Measurements from ENCODE around the gene TCERG1L. TPM values are rescaled to one million over a fixed set of nuclear protein-coding genes. Genes with fewer than 3 reads are reported as not detected.
"Not testable (repeated sequence)": the region's sequence is repeated elsewhere in the genome, so short reads cannot be mapped to it uniquely, and the experiment has no call there.

TCERG1L gene
- total RNA-seq, 1 experiment from 2014 or later, result 0.27 TPM

DNA sequence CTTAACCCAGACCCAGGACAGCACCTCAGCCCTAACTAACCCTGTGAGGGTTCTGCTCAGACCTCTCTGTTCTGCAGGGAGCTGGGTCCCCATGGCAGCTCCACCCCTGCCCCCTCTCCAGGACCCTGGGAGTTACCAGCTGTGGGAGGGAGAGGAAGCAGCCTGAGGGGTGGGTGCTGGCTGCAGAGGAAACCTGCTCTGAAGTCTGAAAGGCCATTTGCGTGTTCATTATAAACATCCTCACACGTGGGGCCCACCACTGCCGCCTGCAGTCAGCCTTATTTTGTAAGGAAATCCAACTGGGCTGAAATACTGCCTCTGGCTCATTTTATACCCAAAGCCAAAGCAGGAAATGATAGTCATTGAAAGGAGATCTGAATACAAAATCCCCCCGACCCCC is 195.7 kb downstream of the TCERG1L start:
- no peak for DNase-seq (ENCODE audit: extremely low read depth, low read depth)

DNA sequence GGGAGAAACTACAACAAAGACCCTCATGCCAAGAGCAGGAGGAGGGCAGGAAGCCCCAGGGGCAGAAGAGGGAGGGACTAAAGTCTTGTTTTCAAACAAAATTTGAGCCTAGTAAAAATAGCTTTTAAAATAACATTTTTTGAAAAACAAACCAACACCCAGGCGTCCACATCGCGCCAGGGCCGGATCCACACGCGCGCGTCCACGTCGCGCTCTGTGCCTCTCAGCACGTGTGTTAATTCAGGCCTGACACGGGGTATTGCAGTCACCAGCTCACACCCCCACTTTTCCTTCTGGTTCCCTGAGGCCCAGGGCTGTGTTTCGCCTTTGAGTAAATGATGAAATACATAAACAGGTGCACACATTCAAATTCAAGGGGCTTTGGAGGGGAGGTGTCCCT is 196.2 kb downstream of the TCERG1L start:
- DNase-seq (ENCODE audit: extremely low read depth, low read depth), result no peak

DNA sequence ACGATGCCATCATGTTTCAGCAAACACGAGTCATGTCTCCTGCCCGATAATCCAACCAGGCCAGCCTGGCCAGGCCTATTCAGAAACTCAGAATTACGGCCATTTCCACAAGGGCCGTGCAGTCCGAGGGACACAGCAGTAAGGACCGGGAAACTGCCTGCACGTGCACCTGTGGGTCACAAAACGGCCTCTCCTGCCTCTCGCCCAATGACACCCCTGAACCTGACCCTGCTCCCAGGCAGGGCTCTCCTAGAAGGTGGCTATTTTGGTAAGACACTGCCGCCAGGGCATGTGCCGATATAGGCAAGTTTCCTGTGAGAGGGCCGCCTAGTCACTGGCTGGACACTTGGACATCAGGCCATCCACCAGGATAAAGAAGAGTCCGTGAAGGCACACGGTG is 196.7 kb downstream of the TCERG1L start:
- DNase-seq (ENCODE audit: extremely low read depth, low read depth), result no peak

DNA sequence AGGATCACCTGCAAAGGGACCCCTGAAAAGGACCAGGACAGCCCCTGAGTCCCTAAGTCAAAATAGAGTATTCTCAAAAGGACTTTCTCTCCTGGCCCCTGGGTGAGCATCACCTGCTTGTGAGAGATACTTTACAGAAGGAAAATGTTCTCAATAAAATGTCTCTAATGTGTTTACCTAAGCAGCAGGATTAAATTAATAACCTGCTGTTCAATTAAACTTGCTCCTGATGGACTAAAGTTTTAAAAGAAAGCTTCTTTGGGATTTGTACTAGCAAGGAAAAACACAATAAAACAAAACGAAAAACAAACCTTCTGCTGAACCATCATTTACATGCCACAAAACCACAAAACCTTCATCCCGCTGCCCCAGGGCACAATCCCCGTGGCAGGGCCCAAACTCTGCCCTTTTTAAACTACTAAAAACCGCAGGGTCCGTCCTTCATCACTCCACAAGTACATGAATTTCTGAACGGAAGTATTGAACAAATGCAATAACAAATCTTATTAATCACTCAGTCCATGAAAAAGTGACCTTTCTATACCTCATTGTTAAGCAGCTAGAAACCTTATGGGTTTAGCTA is 197.7 kb downstream of the TCERG1L start:
- no peak for DNase-seq (ENCODE audit: extremely low read depth, low read depth)

DNA sequence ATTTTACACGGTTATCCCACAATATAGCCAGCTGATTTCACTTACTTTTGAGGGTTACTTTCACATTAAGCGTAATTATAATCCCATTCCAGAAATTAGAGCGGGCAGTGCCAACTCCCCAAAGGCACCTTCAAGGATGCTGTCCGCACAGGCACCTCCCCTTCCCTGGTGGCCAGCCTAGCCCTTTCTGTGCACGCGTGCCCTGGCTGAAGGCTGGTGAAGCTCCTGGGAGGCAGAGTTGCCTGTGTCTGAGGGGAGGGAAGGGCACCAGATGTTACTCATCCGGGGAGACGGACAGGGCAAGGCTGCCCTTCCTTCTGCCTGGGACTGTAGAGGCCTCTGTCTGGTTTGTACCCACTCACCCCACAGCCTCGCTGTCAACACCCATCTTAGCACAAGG is 198.4 kb downstream of the TCERG1L start:
- no peak for DNase-seq (ENCODE audit: extremely low read depth, low read depth)

DNA sequence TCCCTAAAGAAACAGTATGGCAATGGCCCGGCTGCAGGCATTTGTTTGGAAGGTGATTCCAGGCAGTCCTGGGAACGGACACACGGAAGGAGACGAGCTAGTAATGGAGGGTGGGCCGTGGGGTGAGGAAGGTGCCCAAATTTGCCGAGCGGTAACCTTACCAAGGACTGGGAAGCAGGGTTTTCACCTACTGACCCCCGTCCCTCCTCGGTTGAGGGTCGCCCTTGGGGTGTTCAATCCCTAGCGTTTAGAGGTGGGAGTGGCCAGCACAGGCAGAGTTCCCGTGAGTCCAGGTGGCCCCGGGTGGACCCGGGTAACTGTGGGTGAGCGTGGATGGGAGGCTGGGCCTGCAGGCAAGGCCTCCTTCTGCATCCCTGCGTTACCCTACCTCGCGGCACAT is 198.8 kb downstream of the TCERG1L start:
- no peak for DNase-seq (ENCODE audit: extremely low read depth, low read depth)

DNA sequence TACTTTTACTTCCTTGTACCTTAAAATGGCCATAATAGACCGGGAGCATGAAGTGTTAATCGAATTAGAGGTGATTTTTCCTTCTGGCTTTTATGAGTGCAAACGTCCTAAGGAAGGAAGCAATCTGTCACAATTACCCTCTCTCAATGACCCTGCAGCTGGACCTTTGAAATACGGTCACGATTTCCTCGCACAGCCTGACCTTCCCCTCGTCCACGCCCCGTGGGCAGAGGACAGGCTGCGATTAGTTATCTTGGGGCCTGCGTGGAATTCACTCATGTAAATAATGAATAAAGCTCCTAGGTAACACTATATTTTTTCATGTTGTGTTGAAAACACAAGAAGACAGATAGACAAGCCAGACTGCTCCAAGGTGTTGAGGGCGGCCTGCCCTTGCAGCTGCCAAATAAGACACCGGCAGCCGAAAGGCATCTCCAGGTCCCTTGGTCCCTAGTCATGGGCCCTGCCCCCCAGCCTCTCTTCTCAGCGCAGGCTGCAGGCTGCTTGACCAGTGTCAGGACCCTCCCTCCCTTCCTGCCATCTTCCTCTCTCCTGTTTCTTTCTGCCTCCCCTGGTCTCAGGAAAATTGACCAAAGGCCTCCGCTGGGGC is 199.9 kb downstream of the TCERG1L start:
- no peak for DNase-seq (ENCODE audit: extremely low read depth, low read depth)

DNA sequence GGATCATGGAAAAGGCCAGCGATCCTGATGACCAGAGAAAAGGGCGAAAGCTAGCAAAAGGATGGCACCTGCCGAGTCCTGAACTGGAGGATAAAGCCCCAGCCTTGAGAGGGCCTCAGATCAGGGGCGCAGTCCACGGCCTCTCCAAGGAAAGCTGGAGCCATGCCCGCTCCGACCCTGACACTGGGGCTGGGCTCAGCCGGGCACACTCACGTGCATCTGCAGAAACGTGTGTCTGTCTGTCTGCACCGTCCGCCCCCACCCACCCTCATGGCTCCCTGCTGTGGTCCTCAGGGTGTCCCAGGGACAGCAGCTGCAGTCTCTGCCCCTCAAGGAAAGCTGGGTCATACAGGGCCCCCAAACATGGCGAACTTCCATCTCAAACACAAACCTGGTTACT is 200.5 kb downstream of the TCERG1L start:
- no peak for DNase-seq (ENCODE audit: extremely low read depth, low read depth)

DNA sequence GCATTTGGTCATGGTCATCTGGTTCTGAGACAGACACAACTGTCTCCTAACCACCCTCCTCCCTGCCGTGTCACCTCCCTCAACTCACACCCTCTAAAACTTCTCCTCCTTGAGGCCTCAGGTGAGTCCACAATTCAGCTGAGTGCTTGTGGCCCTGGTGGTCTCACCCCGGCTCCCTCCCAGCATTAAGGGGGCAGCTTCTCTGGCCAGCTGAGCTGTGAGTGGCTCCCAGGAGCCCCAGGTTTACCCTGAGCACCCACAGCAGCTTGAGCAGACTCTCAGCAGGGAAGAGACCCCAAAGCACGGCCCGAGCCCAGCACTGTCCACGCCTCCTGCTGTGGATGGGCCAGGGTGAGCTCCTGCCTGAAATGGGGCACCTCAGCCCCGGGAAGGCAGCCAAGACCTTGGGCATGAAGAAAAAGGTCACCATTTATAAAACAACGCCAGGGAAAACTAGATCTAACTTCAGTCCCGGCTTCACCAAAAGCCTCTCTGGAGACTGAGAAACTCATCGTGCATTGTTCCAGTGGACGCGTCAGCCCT is 201.2 kb downstream of the TCERG1L start:
- DNase-seq (ENCODE audit: extremely low read depth, low read depth), result no peak

DNA sequence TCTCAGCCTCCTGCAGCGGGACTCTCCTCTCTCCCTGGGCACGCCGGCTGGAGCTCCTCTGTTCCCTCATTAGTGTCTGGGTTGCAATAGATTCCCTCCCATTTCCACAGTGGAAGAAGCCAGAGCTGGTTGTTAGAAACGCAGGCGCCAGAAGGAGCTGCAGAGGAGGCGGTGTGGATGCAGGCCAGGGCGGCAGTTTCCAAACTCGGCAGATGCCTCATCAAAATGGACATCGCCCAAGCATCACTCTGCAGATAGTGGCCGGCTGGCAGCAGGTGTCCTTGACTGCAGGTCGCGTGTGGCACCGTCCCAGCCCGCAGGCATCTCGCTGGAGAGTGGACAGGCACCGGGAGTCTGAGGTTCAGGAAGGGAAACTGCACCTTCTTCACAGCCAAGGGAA is 201.8 kb downstream of the TCERG1L start:
- DNase-seq (ENCODE audit: extremely low read depth, low read depth), result no peak

DNA sequence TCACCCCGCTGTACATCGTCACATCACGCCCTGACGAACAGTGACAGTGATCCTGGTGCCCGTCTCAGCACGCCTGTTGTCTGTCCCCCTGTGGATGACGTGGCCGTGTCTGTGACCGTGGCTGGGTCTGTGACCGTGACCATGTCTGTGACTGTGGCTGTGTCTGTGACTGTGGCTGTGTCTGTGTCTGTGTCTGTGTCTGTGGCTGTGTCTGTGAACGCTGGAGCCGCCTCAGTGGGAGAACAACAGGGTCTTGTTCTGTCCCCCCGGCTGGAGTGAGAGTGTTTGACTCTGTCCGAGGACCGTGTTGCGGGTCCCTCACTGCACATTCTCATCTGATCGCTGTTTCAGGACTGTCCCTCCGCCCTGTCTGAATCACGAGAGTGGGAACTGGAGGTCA is 202.2 kb downstream of the TCERG1L start:
- no peak for DNase-seq (ENCODE audit: extremely low read depth, low read depth)

DNA sequence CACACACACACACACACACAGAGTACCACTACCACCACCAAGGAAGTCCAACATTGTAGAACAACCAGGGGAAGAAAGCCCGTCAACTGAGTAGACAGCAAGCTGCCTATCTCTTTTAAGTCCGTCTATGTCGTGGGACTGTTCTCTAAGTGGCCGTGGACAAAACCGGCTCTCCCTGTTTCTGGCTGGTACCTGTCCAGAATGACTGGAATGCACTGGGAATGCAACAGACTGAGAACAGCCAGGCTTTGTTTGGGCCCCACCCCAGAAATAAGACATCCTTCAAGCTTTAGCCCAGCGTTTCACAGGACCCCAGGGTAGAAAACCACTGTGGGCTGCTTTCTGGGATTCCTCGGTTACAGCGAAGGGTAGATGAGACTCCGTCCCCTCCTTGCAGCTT is 203.6 kb downstream of the TCERG1L start:
- DNase-seq (ENCODE audit: extremely low read depth, low read depth), result no peak

DNA sequence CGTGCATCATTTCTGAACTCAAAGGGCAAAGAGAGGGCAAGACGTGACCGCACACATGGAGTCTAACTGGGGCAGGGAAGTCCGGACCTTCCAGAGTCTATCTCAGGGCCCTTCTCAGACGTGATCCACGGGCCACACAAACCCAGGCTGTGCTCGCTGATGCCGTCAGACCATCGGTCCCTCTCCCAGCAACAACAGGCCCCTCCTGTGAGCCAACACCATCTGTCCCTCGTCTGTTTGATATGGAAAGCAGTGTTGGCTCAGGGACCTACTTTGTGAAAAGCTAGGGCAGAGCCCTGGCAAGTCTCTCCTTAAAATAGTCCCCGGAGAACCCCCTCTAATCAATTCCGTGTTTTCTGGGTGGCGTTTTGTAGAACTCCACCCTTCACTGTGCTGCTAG is 208.8 kb downstream of the TCERG1L start:
- DNase-seq (ENCODE audit: extremely low read depth, low read depth), result no peak

DNA sequence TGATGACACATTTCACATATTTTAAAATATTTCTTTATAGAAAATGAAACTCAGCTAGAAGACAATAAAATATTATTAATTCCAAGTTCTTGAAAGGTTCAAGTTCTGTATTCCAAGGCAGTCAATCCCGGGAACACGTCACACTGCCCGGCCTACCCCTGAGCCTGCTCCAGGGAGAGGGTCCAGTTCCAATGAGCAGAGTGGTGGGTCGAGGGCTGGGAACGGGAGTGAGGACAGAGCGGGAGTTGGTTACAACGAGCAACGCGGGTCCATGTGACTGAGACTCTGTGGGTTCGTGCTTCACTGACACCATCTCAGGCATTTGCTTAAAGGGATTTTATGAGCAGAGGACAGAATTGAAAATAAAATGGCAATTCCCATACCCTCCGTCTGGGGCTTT is 209.4 kb downstream of the TCERG1L start:
- DNase-seq (ENCODE audit: extremely low read depth, low read depth), result no peak

DNA sequence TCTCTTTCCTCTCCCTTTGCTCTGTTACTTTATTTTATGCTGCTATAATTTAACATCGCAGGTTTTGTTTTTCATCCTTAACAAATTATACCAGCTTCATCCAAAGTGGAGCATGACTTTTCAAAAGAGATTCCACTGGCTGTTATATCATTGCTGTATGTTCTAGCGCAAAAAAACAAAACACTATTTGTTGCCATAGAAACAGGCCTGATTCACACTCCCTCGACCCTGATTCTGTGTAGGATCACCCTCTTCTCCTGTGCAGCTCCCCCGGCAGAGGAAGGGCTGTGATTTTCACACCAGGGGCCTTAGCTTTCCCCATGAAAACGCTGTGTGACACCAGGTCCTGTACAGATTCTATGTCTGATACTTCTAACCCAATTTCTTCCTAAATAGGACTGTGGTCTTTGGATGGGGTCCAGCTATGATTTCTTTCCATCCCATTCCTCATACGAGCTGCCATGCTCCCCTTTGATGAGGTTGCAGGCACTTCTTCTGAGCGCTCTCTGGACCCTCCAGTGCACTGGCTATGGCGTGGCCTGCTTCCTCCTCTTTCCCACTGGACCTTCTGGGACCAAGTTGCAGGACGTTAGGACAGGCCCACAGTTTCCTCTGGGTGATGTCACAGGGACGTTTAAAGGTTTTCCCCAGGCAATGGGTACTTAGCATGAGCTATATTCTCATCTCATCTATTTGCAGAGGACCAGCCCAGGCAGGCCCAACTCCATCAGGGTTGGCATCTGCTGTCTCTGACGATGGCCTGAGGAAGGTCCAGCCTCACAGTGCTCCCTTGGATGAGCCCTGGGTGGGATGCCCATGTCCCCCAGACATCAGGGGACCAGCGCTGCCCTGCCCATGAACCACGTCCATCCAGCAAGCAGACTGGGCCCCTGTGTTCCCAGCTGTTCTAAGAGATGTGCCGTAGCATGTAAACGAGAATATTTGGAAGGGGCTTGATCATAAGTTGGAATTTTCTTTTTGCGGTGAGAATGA is 210.8 kb downstream of the TCERG1L start:
- not testable (repeated sequence) for DNase-seq (ENCODE audit: extremely low read depth, low read depth)

DNA sequence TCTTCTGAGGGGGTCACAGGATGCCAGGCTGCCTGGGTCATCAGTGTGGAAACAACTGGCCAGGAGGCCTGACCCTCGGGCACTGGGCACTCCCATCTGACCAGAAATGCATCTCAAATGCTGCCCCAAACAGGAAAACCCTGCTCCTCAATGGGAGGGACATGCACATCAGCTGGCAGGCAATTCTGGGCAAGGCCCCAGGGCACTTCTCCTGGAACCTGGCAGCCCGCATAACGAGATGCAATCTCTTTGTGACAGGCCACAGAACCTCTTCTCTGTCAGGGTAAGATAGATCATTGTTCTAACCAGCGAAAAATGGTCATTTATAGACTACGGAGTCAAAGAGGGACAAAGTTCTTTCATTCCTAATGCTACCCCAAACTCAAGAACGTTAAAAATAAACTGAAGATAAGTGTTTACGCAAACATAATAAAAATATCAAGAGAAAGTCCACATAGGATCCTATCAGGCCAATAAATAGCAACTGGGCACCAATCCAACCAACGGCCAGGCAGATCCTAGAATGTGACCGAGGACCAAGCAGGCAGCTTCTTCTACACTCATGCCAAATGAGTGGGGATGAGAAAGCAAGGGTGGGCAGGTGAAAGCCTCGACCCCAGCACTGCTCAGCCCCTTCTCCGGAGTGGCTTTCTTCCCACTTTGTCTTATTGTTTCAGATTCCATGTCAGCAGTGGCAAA is 212.3 kb downstream of the TCERG1L start:
- no peak for DNase-seq (ENCODE audit: extremely low read depth, low read depth)

DNA sequence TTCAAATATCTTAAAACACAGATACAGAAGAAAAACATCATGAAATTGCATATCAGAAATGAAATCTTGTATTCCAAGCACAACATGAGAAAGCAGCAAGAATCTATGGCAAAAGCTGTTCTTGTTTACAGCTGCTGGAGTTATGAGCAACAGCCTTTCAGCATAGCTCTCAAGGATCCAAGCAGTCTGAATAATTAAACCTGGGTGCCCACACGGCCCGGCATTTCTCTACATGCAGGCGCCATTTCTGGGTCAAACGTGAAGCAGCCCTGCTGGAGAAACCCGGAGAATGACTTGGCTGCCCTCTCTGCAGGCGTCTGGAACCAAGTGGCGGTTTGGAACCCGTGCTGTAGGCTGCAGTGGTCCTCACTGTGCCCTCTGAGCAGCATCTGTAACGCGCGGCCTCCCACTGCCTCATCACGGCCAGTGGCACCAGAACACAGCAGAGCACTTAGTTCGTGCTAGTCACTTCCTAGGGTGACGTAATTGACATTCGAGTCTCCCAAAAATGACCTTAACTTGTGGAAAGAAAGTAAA is 213.0 kb downstream of the TCERG1L start:
- DNase-seq (ENCODE audit: extremely low read depth, low read depth), result no peak

DNA sequence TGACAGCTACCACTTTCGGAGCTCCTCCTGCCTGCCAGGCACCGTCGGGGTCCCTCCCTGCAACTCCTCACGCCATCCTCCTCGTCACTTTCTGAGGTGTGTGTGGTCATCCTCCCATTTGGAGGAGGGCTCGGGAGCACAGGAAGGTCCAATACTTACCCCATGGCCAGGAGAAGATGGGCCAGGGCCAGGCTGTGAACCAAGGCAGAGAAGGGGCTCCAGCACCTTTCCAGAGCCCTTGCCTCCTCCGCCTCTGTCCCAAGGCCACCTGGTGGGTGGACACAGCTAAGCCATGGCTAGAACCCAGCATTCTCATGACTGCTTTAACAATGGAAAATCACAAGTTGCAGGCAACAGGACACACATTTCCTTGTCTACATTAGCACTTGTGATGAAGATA is 215.5 kb downstream of the TCERG1L start:
- DNase-seq (ENCODE audit: extremely low read depth, low read depth), result no peak

DNA sequence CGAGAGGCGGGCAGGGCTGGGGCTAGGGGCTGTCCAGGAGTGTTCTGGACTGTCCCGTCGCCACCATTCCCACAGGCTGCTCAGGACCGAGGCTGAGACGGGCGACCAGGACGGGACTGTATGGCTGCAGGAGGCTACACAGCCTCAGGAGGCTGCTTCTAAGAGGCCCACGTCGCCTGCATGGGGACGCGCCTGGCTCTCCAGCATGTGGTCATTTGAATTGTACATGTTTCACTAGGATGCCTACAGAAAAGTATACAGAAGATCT is 216.3 kb downstream of the TCERG1L start:
- no peak for DNase-seq (ENCODE audit: extremely low read depth, low read depth)

DNA sequence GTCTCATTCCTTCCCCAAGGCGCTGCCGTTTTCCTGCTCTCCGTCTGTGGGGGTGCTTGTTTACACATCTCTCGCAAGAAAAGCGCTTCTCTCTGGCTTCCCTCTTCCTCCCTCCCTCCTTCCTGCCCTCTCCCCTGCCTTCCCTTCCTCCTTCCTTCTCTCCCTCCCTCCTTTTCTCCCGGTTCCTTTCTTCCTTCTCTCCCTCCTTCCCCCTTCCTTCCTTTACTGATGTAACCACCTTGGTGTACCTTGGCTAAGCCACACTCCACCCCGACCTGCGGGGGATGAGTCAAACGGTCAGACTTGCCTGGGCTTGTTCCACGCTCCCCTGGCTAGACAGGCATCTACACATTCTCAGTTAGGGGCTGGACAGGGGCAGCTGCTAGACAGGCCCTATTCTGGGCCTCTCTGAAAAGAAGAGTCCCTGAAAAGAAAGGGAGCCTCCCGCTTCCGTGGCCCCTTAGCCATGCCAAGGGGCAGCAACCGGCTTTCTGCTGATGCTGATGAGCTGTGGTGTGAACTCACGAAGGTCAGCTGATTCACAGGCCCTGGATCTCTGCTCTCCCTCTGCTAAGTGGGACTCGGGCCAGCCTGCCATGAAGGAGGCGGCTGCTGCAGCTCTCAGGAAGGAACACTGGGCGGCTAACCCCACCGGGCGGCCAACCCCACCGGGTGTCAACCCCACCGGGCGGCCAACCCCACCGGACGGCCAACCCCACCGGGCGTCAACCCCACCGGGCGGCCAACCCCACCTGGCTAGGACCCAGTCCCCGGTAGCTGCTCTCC is 216.8 kb downstream of the TCERG1L start:
- DNase-seq (ENCODE audit: extremely low read depth, low read depth), result no peak
